ENCODE results near the gene CDK14. TPM values are rescaled to one million over a fixed set of nuclear protein-coding genes. Genes with fewer than 3 reads are reported as not detected.

The CDK14 gene
- total and polyA plus RNA-seq, 2 of the 8 experiments (the other 6 are each of a cell fraction or from before 2014, with no cell fraction given): 5.5 to 47.3 TPM

GRCh38 chr7:90681336-90682022 lies 85.4 kb downstream of the CDK14 start:
- ChIA-PET POLR2A (ENCODE audit: partially characterized antibody) (no interaction called here), CTCF (ENCODE audit: partially characterized antibody) (no interaction called here)
- Histone ChIP-seq H3K23ac (ENCODE audit: insufficient read length) (no peak overlapping the region), H2AFZ (ENCODE audit: low read length) (no peak overlapping the region), H2AK5ac (ENCODE audit: low read depth, low read length) (no peak overlapping the region), H3K9me3 (ENCODE audit: insufficient read depth in 2 of 2, low read depth in 1 of 2, low read length in 1 of 2) (no peaks in the 10 kb centered on the region), H3K4me2 (ENCODE audit: insufficient read depth in 1 of 2, low read depth in 2 of 2, low read length in 2 of 2) (no peak overlapping the region), H2BK15ac (ENCODE audit: low read length) (no peak overlapping the region), H3K18ac (ENCODE audit: extremely low read depth, low read length) (no peak overlapping the region), H3K56ac (replicated peaks; ENCODE audit: insufficient read length, low read depth, low read length) (no peak overlapping the region), H2BK20ac (ENCODE audit: low read length) (no peak overlapping the region), H3K4ac (replicated peaks; ENCODE audit: insufficient read length, low read depth, low read length) (no peak overlapping the region), H3K27ac (ENCODE audit: low read depth, low read length) (no peak overlapping the region), H3K79me1 (ENCODE audit: low read depth, low read length) (peaks cover 2% of the 10 kb centered on the region; the same call in 1 of the 2 replicates), H2BK5ac (ENCODE audit: low read depth, low read length) (no peak overlapping the region), H2BK12ac (ENCODE audit: low read depth, low read length) (no peak overlapping the region), H3K4me1 (replicated peaks in 1 of 4; ENCODE audit: control insufficient read depth in 3 of 4, insufficient read depth in 4 of 4, low read length in 3 of 4) (peaks cover 4 to 13% (median 8%) of the 10 kb centered on the region in 4 experiments), H3K4me3 (ENCODE audit: extremely low read depth in 1 of 4, insufficient read depth in 2 of 4, low read depth in 3 of 4, low read length in 4 of 4) (no peak overlapping the region), H3K27me3 (replicated peaks in 1 of 4; ENCODE audit: control insufficient read depth in 3 of 4, extremely low read depth in 1 of 4, insufficient read depth in 3 of 4, low read length in 3 of 4) (no peaks in the 10 kb centered on the region), H3K36me3 (ENCODE audit: control insufficient read depth in 2 of 4, insufficient read depth in 4 of 4, low read length in 3 of 4) (no peaks in the 10 kb centered on the region), H3K9ac (replicated peaks in 1 of 4; ENCODE audit: extremely low read depth in 1 of 4, low read depth in 3 of 4, low read length in 3 of 4) (no peak overlapping the region), H3K23me2 (ENCODE audit: low read depth, low read length) (no peaks in the 10 kb centered on the region; the same call in 1 of the 2 replicates), H4K5ac (ENCODE audit: insufficient read length, low read depth, low read length) (no peak overlapping the region), H4K8ac (ENCODE audit: extremely low read depth, insufficient read depth, low read length) (no peak overlapping the region), H4K20me1 (replicated peaks in 1 of 2; ENCODE audit: control insufficient read depth in 1 of 2, insufficient read depth in 2 of 2, low read length in 2 of 2) (no peaks in the 10 kb centered on the region), H4K91ac (replicated peaks; ENCODE audit: insufficient read length, low read length) (no peak overlapping the region), H3K14ac (ENCODE audit: insufficient read length) (no peak overlapping the region), H3K79me2 (ENCODE audit: control insufficient read depth in 1 of 2, insufficient read depth in 2 of 2, low read length in 2 of 2) (peaks cover 0 to 7% of the 10 kb centered on the region in 2 experiments; a peak in 1 of 4 replicates), H2BK120ac (replicated peaks; ENCODE audit: low read depth, low read length) (no peak overlapping the region)
- no peak for DNase-seq (ENCODE audit: low read depth in 1 of 2, low spot score in 2 of 2)
- no peak for FAIRE-seq
- WGBS, 2 experiments (ENCODE audit: extremely low coverage in 1 of 2, insufficient coverage in 1 of 2, insufficient read length in 1 of 2, insufficient replicate concordance in 2 of 2, low coverage in 1 of 2, low lambda C conversion rate in 2 of 2, missing lambda C conversion rate in 1 of 2): 78% methylated on average over 2 of the region's 2 CpGs; no CpG with 5 or more reads in 1 of the 2 experiments
- TF ChIP-seq BRCA1 (IDR thresholded peaks at IDR 0.05; ENCODE audit: low read depth, low read length) (no peak), POLR2A (IDR thresholded peaks at IDR 0.05; ENCODE audit: control extremely low read depth in 1 of 2, low read depth in 2 of 2, low read length in 2 of 2) (no peak), ATF3 (IDR thresholded peaks at IDR 0.05; ENCODE audit: insufficient read depth, low read depth, low read length) (no peak), FOSL1 (IDR thresholded peaks at IDR 0.05; ENCODE audit: insufficient read depth, low read depth, low read length) (no peak), NRF1 (IDR thresholded peaks at IDR 0.05; ENCODE audit: low read depth, low read length) (no peak), SRF (IDR thresholded peaks at IDR 0.05; ENCODE audit: low read depth, low read length) (no peak), TEAD4 (IDR thresholded peaks at IDR 0.05; ENCODE audit: low read depth, low read length) (no peak), CREB1 (IDR thresholded peaks at IDR 0.05) (no peak), ASH2L (IDR thresholded peaks at IDR 0.05; ENCODE audit: low read length) (no peak), CBX8 (IDR thresholded peaks at IDR 0.05; ENCODE audit: borderline replicate concordance, low read depth, low read length) (no peak), JUN (IDR thresholded peaks at IDR 0.05; ENCODE audit: low read depth, low read length) (no peak), KDM5A (IDR thresholded peaks at IDR 0.05; ENCODE audit: low read length) (no peak), TCF12 (IDR thresholded peaks at IDR 0.05; ENCODE audit: low read depth, low read length) (no peak)
- TF ChIP-seq, protein P1, sequence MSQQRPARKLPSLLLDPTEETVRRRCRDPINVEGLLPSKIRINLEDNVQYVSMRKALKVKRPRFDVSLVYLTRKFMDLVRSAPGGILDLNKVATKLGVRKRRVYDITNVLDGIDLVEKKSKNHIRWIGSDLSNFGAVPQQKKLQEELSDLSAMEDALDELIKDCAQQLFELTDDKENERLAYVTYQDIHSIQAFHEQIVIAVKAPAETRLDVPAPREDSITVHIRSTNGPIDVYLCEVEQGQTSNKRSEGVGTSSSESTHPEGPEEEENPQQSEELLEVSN (IDR thresholded peaks at IDR 0.05): no peak
